Epithelial cell of esophagus (primary cell): ENCODE data around the gene ACIN1.

Experiments used
- DNase-seq: peaks from one replicate; pipeline ENCODE4 v3.0.0; 2010; ENCODE audit warnings: low read depth
- H3K4me3 ChIP-seq: 2 replicates; pipeline ENCODE4 v1.5.1; 2011; ENCODE audit warnings: mild to moderate bottlenecking, low read length, control low read depth
- TF ChIP-seq, protein P1 (sequence below): IDR thresholded peaks from 2 replicates; pipeline ENCODE4 v1.5.1; 2011; ENCODE audit warnings: low read depth, mild to moderate bottlenecking, low read length, control low read depth, inconsistent platforms; ENCODE audit not compliant: insufficient read depth; ENCODE audit errors: missing control alignments

Gene ACIN1

DNA sequence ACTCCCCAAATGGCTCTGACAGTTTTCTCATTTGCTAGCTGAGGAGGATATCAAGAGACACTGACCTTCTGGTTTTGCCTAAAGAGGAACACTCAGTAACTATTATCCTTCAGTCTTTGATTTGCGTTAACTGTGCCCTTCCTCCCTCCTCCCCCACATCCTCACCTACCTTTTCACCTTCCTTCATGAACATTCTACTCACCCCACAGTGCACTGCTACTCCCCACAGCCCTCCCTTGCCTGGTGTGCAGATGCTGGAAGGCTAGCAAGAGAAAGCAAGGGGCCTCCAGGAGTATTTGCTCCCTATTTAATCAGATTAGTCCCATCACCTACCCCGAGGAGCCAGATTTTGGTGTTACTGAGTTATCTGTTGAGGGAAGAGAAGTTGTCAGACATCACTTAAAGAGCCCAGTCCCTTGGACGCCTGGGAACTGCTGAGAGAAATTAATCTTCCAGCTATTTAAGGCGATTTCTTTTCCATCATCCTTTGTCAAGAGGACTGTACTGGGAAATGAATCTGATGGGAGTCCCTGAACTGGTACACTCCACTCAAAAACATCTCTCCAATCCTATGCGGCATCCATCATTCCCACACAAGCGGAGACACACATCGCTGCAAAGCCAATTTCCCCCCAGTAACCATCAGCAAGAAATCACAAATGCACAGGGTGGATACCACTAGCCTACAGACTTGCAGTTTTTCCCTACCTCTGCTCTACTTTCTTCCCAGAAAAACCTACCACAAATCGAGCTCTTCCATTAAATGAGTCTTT, 71.7 kb downstream of the ACIN1 start:
- no peak overlapping the region for H3K4me3 ChIP-seq
- TF ChIP-seq, protein P1, sequence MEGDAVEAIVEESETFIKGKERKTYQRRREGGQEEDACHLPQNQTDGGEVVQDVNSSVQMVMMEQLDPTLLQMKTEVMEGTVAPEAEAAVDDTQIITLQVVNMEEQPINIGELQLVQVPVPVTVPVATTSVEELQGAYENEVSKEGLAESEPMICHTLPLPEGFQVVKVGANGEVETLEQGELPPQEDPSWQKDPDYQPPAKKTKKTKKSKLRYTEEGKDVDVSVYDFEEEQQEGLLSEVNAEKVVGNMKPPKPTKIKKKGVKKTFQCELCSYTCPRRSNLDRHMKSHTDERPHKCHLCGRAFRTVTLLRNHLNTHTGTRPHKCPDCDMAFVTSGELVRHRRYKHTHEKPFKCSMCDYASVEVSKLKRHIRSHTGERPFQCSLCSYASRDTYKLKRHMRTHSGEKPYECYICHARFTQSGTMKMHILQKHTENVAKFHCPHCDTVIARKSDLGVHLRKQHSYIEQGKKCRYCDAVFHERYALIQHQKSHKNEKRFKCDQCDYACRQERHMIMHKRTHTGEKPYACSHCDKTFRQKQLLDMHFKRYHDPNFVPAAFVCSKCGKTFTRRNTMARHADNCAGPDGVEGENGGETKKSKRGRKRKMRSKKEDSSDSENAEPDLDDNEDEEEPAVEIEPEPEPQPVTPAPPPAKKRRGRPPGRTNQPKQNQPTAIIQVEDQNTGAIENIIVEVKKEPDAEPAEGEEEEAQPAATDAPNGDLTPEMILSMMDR, result no peak
- no peak for DNase-seq

DNA sequence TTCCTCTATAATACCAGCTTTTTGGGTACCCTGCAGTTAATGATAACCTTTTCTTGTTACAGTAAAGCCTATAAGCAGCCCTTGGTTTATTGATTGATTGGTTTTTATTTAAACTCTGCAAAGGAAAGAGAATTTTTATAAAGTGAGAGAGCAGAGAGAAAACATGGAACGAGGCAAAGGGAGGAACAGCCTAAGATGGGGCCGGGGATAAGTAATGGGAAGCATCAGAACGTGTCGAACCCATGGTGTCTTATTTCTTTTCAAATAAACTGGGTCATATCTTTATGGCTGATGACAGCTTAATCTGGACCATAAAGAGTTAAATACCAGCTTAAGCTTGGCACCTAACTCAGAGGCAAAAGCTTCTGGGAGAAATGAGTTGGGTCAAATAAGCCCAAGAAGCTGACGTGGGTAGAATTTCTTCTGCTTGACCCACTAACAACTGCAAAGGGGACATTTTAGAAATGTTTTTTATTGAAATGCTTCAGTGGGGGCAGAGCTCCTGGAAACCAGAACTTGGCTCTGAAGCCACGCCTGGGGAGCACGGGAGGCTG, 73.0 kb downstream of the ACIN1 start:
- TF ChIP-seq, protein P1, result no peak
- H3K4me3 ChIP-seq, result no peak overlapping the region
- no peak for DNase-seq

DNA sequence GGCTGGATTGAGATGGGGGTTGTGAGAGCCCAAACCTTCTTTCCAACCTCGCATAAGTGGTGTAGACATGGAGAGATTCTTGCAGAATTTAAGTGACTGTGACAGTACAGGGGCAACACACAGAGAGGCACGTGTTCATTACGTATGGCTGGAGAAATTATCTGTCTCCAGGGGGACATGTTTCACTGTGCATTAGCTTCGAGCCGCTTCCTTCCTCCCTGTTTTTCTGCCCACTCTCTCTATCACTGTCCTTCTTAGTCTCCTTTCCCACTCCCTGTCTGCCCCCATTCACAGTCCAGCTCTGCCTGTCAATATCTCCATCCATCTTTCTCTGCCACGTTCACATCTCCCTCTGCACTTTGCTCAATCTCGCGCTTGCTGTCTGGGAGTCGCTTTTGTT, 73.5 kb downstream of the ACIN1 start:
- TF ChIP-seq, protein P1, result no peak
- no peak overlapping the region for H3K4me3 ChIP-seq
- DNase-seq, result no peak

DNA sequence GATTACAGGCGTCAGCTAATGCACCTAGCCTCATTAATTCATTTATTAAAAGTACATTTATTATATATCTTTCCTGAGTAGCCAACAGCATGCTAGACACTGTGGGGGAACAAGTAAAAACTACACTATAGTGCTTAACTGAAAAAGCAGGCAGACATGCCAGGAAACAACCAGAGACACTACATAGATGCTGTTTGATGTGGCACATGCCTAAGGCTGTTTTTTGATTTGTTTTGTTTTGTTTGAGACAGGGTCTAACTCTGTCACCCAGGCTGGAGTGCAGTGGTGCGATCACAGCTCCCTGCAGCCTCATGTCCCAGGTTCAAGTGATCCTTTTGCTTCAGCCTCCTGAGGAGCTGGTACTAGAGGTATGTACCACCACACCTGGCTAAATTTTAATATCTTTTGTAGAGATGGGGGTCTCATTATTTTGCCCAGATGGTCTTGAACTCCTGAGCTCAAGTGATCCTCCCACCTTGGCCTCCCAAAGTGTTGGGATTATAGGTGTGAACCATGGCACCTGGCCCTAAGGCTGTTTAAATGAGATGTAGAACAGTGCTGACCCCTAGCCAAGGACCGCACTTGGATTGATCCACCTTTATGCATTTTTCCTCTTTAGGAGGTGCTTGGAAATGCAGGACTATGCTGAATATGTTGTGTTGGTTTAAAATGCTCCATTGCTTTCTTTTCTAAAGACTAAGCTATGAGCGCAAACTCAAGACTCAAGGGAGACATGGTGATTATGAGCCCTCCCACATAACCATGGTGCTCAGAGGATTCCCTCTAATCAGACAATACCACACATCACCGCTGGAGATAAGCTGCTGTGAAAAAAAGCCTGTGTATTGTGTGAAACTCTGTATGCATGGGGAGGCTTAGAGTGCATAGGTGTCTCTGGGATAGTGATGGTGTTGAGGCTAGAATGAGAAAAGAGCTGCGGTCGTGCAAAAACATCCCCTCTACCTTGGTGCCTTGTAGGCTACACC, 74.5 kb downstream of the ACIN1 start:
- TF ChIP-seq, protein P1, result no peak
- DNase-seq, result no peak
- H3K4me3 ChIP-seq, result no peak overlapping the region

DNA sequence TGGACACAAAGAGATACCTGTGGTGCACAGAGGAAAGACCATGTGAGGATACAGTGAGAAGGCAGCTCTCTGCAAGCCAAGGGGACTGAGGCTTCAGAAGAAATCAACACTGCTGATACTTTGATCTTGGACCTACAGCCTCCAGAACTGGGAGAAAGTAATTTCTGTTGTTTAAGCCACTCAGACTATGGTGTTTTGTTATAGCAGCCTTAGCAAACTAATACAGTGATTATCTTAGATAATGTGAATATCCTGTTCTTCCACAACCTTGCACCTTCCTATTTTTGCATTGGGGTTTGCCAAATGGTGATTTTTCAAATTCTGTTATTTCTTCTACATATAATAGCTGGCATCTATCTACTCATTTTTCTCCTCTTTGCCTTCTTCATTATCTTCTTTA, 76.8 kb downstream of the ACIN1 start:
- TF ChIP-seq, protein P1, result no peak
- no peak overlapping the region for H3K4me3 ChIP-seq
- DNase-seq, result no peak

DNA sequence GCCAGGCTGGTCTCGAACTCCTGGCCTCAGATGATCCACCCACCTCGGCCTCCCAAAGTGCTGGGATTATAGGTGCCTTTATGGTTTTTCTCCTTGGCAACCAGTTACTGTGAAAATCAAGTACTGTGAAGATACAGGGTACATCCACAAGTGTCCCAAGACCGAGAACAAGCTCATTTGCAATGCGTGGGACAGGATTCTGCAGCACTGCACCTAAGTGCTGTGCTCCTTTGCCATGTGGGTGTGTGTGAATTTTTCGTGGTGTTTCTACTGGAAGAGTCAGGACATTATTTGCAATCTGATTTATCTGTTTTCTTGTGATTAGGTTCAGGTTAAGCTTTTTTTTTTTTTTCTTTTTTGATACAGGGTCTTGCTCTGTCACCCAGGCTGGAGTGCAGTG, 77.8 kb downstream of the ACIN1 start:
- TF ChIP-seq, protein P1, result no peak
- no peak for DNase-seq

More for the DNA sequence above, 77.8 kb downstream of the ACIN1 start:
- H3K4me3 ChIP-seq, result no peak overlapping the region
